ENCODE data around the gene RPS3. TPM values are rescaled to one million over a fixed set of nuclear protein-coding genes. Genes with fewer than 3 reads are reported as not detected.

Gene RPS3
- total and polyA plus RNA-seq, 2 donors (not counting 1 experiment from before 2014, with no cell fraction given): 1,593 to 3,359 TPM

- Histone ChIP-seq H3K4me2 (ENCODE audit: extremely low read depth, insufficient read depth, low read length) (no peak overlapping the region), H3K27ac (ENCODE audit: insufficient read depth, low read length) (no peak overlapping the region), H3K79me2 (ENCODE audit: control insufficient read depth, insufficient read depth, low read length) (no peaks in the 10 kb centered on the region), H3K4me3 (replicated peaks in 1 of 4; ENCODE audit: control extremely low read depth in 1 of 4, insufficient read depth in 1 of 4, low read depth in 3 of 4, low read length in 4 of 4) (no peak overlapping the region), H4K20me1 (ENCODE audit: control insufficient read depth, extremely low read depth, insufficient read depth, low read length) (no peaks in the 10 kb centered on the region), H3K9ac (ENCODE audit: insufficient read depth, low read length) (no peak overlapping the region), H3K27me3 (ENCODE audit: control insufficient read depth, insufficient read depth, low read length) (peaks cover 28% of the 10 kb centered on the region), H3K9me3 (ENCODE audit: control insufficient read depth, insufficient read depth, low read depth, low read length) (no peaks in the 10 kb centered on the region), H3K4me1 (ENCODE audit: control insufficient read depth, extremely low read depth, insufficient read depth, low read length) (no peaks in the 10 kb centered on the region), H2AFZ (ENCODE audit: low read length) (no peak overlapping the region), H3K36me3 (ENCODE audit: control insufficient read depth, insufficient read depth, low read length) (no peaks in the 10 kb centered on the region)
- TF ChIP-seq EZH2 (IDR thresholded peaks at IDR 0.05; ENCODE audit: low read length, missing control alignments) (no peak), CTCF (conservative IDR thresholded peaks at IDR 0.05 in 1 of 2, IDR thresholded peaks at IDR 0.05 in 1 of 2; ENCODE audit: low read depth in 1 of 2, low read length in 2 of 2) (no peak)
- no peak for DNase-seq (ENCODE audit: low read depth in 2 of 2)
Measured at GRCh38 chr11:75434886-75435570, 35.7 kb downstream of the RPS3 start.

- no peaks in the 10 kb centered on the region for H3K36me3 ChIP-seq (ENCODE audit: control insufficient read depth, insufficient read depth, low read length)
- no peak for DNase-seq (ENCODE audit: low read depth in 2 of 2)
- H3K4me3 ChIP-seq (replicated peaks in 1 of 4; ENCODE audit: control extremely low read depth in 1 of 4, insufficient read depth in 1 of 4, low read depth in 3 of 4, low read length in 4 of 4): no peak overlapping the region
- H3K79me2 ChIP-seq (ENCODE audit: control insufficient read depth, insufficient read depth, low read length): no peaks in the 10 kb centered on the region
- H3K27me3 ChIP-seq (ENCODE audit: control insufficient read depth, insufficient read depth, low read length): peaks cover 25% of the 10 kb centered on the region
- no peak overlapping the region for H3K27ac ChIP-seq (ENCODE audit: insufficient read depth, low read length)
- H3K9ac ChIP-seq (ENCODE audit: insufficient read depth, low read length): no peak overlapping the region
- H2AFZ ChIP-seq (ENCODE audit: low read length): no peak overlapping the region
- H3K4me1 ChIP-seq (ENCODE audit: control insufficient read depth, extremely low read depth, insufficient read depth, low read length): no peaks in the 10 kb centered on the region
- no peaks in the 10 kb centered on the region for H3K9me3 ChIP-seq (ENCODE audit: control insufficient read depth, insufficient read depth, low read depth, low read length)
- H4K20me1 ChIP-seq (ENCODE audit: control insufficient read depth, extremely low read depth, insufficient read depth, low read length): no peaks in the 10 kb centered on the region
- TF ChIP-seq CTCF (conservative IDR thresholded peaks at IDR 0.05 in 1 of 2, IDR thresholded peaks at IDR 0.05 in 1 of 2; ENCODE audit: low read depth in 1 of 2, low read length in 2 of 2) (no peak), EZH2 (IDR thresholded peaks at IDR 0.05; ENCODE audit: low read length, missing control alignments) (no peak)
- no peak overlapping the region for H3K4me2 ChIP-seq (ENCODE audit: extremely low read depth, insufficient read depth, low read length)
Measured at GRCh38 chr11:75435571-75435925, 36.2 kb downstream of the RPS3 start.

GRCh38 chr11:75436806-75437205 is 37.5 kb downstream of the RPS3 start:
- Histone ChIP-seq H3K4me3 (replicated peaks in 1 of 4; ENCODE audit: control extremely low read depth in 1 of 4, insufficient read depth in 1 of 4, low read depth in 3 of 4, low read length in 4 of 4) (no peak overlapping the region), H4K20me1 (ENCODE audit: control insufficient read depth, extremely low read depth, insufficient read depth, low read length) (no peaks in the 10 kb centered on the region), H3K4me2 (ENCODE audit: extremely low read depth, insufficient read depth, low read length) (no peak overlapping the region), H3K4me1 (ENCODE audit: control insufficient read depth, extremely low read depth, insufficient read depth, low read length) (no peaks in the 10 kb centered on the region), H3K36me3 (ENCODE audit: control insufficient read depth, insufficient read depth, low read length) (no peaks in the 10 kb centered on the region), H3K27ac (ENCODE audit: insufficient read depth, low read length) (no peak overlapping the region), H3K9me3 (ENCODE audit: control insufficient read depth, insufficient read depth, low read depth, low read length) (no peaks in the 10 kb centered on the region), H2AFZ (ENCODE audit: low read length) (no peak overlapping the region), H3K9ac (ENCODE audit: insufficient read depth, low read length) (no peak overlapping the region), H3K79me2 (ENCODE audit: control insufficient read depth, insufficient read depth, low read length) (no peaks in the 10 kb centered on the region), H3K27me3 (ENCODE audit: control insufficient read depth, insufficient read depth, low read length) (peaks cover 13% of the 10 kb centered on the region)
- no peak for DNase-seq (ENCODE audit: low read depth in 2 of 2)
- TF ChIP-seq EZH2 (IDR thresholded peaks at IDR 0.05; ENCODE audit: low read length, missing control alignments) (no peak), CTCF (conservative IDR thresholded peaks at IDR 0.05 in 1 of 2, IDR thresholded peaks at IDR 0.05 in 1 of 2; ENCODE audit: low read depth in 1 of 2, low read length in 2 of 2) (no peak)
